OCI-LY3 (cell line): ENCODE measurements around the gene LYPD6.

Experiments used
- H2AFZ ChIP-seq: fragments of 200-600, 300-600 bp; shearing (Covaris generic); 2 replicates; pipeline ENCODE4 v1.6.0; 2014; ENCODE audit warnings: antibody characterized with exemption, low read depth, low read length
- H3K27ac ChIP-seq: fragments of 200-600, 300-600 bp; sonication (generic); 2 replicates; pipeline ENCODE4 v1.5.1; 2014; ENCODE audit warnings: mild to moderate bottlenecking, low read length, moderate library complexity, mixed read lengths
- H3K27me3 ChIP-seq: fragments of 200-600, 300-600 bp; sonication (generic); 2 replicates; pipeline ENCODE4 v1.6.1; 2014; ENCODE audit warnings: low read depth, low read length, mixed read lengths
- H3K36me3 ChIP-seq: fragments of 200-600, 300-600 bp; sonication (generic); replicated peaks from 2 replicates; pipeline ENCODE3; 2014; ENCODE audit warnings: low read depth, low read length, mixed read lengths
- H3K4me1 ChIP-seq: fragments of 300-600, 200-600 bp; sonication (generic); 2 replicates; pipeline ENCODE4 v1.6.1; 2014; ENCODE audit warnings: low read length, mixed read lengths
- H3K4me2 ChIP-seq: fragments of 200-600, 300-600 bp; sonication (generic); 2 replicates; pipeline ENCODE4 v1.6.1; 2014; ENCODE audit warnings: low read length, mixed read lengths
- H3K4me3 ChIP-seq: fragments of 300-600, 200-600 bp; sonication (generic); 2 replicates; pipeline ENCODE4 v1.5.1; 2014; ENCODE audit warnings: antibody characterized with exemption, mild to moderate bottlenecking, low read length, moderate library complexity
- H3K79me2 ChIP-seq: fragments of 300-600, 200-600 bp; shearing (Covaris generic); 2 replicates; pipeline ENCODE4 v1.6.1; 2014; ENCODE audit warnings: mild to moderate bottlenecking, low read length, mixed read lengths
- H3K9ac ChIP-seq: fragments of 300-600, 200-600 bp; shearing (Covaris generic); 2 replicates; pipeline ENCODE4 v1.6.0; 2014; ENCODE audit warnings: mild to moderate bottlenecking, low read length, moderate library complexity
- H3K9me3 ChIP-seq: fragments of 200-600, 300-600 bp; shearing (Covaris generic); 2 replicates; pipeline ENCODE4 v1.6.1; 2014; ENCODE audit warnings: low read length, mixed read lengths; ENCODE audit not compliant: insufficient read depth
- H4K20me1 ChIP-seq: fragments of 200-600, 300-600 bp; sonication (generic); 2 replicates; pipeline ENCODE4 v1.6.1; 2016; ENCODE audit warnings: low read length, mixed read lengths; ENCODE audit not compliant: insufficient read depth
- CTCF ChIP-seq: fragments of 200-600, 300-600 bp; sonication (generic); IDR thresholded peaks from 2 replicates; pipeline ENCODE4 v1.5.1; 2014; ENCODE audit warnings: antibody characterized with exemption, low read length, low read depth
- EZH2phosphoT487 ChIP-seq: fragments of 200-600 bp; shearing (Covaris generic); IDR thresholded peaks from 2 replicates; pipeline ENCODE4 v1.6.1; 2018; ENCODE audit warnings: antibody characterized with exemption, mixed run types, low read depth

LYPD6 gene

GRCh38 chr2:149473068-149473467, 142.7 kb downstream of the LYPD6 start:
- Histone ChIP-seq H3K9ac (no peak overlapping the region), H3K9me3 (no peaks in the 10 kb centered on the region), H3K4me1 (no peaks in the 10 kb centered on the region), H2AFZ (no peak overlapping the region), H3K79me2 (no peaks in the 10 kb centered on the region), H3K4me2 (no peak overlapping the region), H3K27ac (no peak overlapping the region), H3K4me3 (no peak overlapping the region), H3K27me3 (no peaks in the 10 kb centered on the region), H3K36me3 (no peaks in the 10 kb centered on the region), H4K20me1 (no peaks in the 10 kb centered on the region)
- no peak for TF ChIP-seq EZH2phosphoT487
- no peak for TF ChIP-seq CTCF

GRCh38 chr2:149473521-149473920, 143.1 kb downstream of the LYPD6 start:
- H2AFZ ChIP-seq = no peak overlapping the region
- H3K9me3 ChIP-seq = no peaks in the 10 kb centered on the region
- H3K4me3 ChIP-seq = no peak overlapping the region
- no peak overlapping the region for H3K4me2 ChIP-seq
- no peaks in the 10 kb centered on the region for H3K27me3 ChIP-seq
- no peak overlapping the region for H3K9ac ChIP-seq
- no peak for TF ChIP-seq CTCF
- no peak for TF ChIP-seq EZH2phosphoT487
- no peak overlapping the region for H3K27ac ChIP-seq
- no peaks in the 10 kb centered on the region for H3K79me2 ChIP-seq
- no peaks in the 10 kb centered on the region for H3K4me1 ChIP-seq
- no peaks in the 10 kb centered on the region for H4K20me1 ChIP-seq
- H3K36me3 ChIP-seq = no peaks in the 10 kb centered on the region

- H3K27ac ChIP-seq = no peak overlapping the region
- peaks cover 16% of the 10 kb centered on the region; the same call in 1 of the 2 replicates for H3K27me3 ChIP-seq
- H3K9ac ChIP-seq = no peak overlapping the region
- H3K79me2 ChIP-seq = no peaks in the 10 kb centered on the region
- H2AFZ ChIP-seq = no peak overlapping the region
- no peaks in the 10 kb centered on the region for H4K20me1 ChIP-seq
- TF ChIP-seq EZH2phosphoT487 (no peak), CTCF (no peak)
- no peaks in the 10 kb centered on the region for H3K9me3 ChIP-seq
- no peaks in the 10 kb centered on the region for H3K4me1 ChIP-seq
- no peak overlapping the region for H3K4me3 ChIP-seq
- no peaks in the 10 kb centered on the region for H3K36me3 ChIP-seq
- no peak overlapping the region for H3K4me2 ChIP-seq
These were observed 152.7 kb downstream of the LYPD6 start for GRCh38 chr2:149483004-149483605.

GRCh38 chr2:149486664-149487063, 156.3 kb downstream of the LYPD6 start:
- Histone ChIP-seq H3K27ac (no peak overlapping the region), H4K20me1 (no peaks in the 10 kb centered on the region), H3K36me3 (no peaks in the 10 kb centered on the region), H3K79me2 (no peaks in the 10 kb centered on the region), H3K4me2 (no peak overlapping the region), H3K9me3 (no peaks in the 10 kb centered on the region), H3K27me3 (peaks cover 16% of the 10 kb centered on the region; the same call in 1 of the 2 replicates), H2AFZ (no peak overlapping the region), H3K4me1 (no peaks in the 10 kb centered on the region), H3K4me3 (no peak overlapping the region), H3K9ac (no peak overlapping the region)
- TF ChIP-seq CTCF (no peak), EZH2phosphoT487 (no peak)
